Activated CD8-positive, alpha-beta memory T cell treated with anti-CD3 and anti-CD28 coated beads, Interleukin-2, amount 50 U/mL, for 4 hours (primary cell): ENCODE results near the gene SFTPB.

ENCODE experiments used
- DNase-seq: peaks from one replicate; pipeline ENCODE4 v3.0.0-alpha.2; 2020

Gene SFTPB

GRCh38 chr2:85702172-85702571 is 34.2 kb upstream of the SFTPB start:
- no peak for DNase-seq

GRCh38 chr2:85699325-85699724 is 31.3 kb upstream of the SFTPB start:
- DNase-seq, result no peak

- DNase-seq, result no peak
Measured at GRCh38 chr2:85698880-85699254, 30.9 kb upstream of the SFTPB start.

GRCh38 chr2:85698184-85698879 is 30.3 kb upstream of the SFTPB start:
- DNase-seq, result no peak

GRCh38 chr2:85697716-85698115 is 29.7 kb upstream of the SFTPB start:
- no peak for DNase-seq

- DNase-seq, result no peak
Measured at GRCh38 chr2:85697096-85697495, 29.1 kb upstream of the SFTPB start.

- no peak for DNase-seq
Measured at GRCh38 chr2:85695691-85696668, 28.0 kb upstream of the SFTPB start.

- no peak for DNase-seq
Measured at GRCh38 chr2:85695121-85695520, 27.1 kb upstream of the SFTPB start.

GRCh38 chr2:85694052-85695025 is 26.3 kb upstream of the SFTPB start, which contains the start of gene GNLY:
Gene GNLY (plus strand): TSS chr2:85694358. CDS start chr2:85694419, 61 bp downstream.
- no peak for DNase-seq

- no peak for DNase-seq
Measured at GRCh38 chr2:85692039-85692645, 24.1 kb upstream of the SFTPB start.

GRCh38 chr2:85690932-85691331 is 22.9 kb upstream of the SFTPB start:
- no peak for DNase-seq

- no peak for DNase-seq
Measured at GRCh38 chr2:85684806-85685205, 16.8 kb upstream of the SFTPB start.

GRCh38 chr2:85684380-85684779 is 16.4 kb upstream of the SFTPB start:
- DNase-seq, result no peak

- DNase-seq, result no peak
Measured at GRCh38 chr2:85682378-85682777, 14.4 kb upstream of the SFTPB start.

GRCh38 chr2:85681776-85682175 is 13.8 kb upstream of the SFTPB start:
- no peak for DNase-seq

GRCh38 chr2:85681372-85681763 is 13.4 kb upstream of the SFTPB start:
- no peak for DNase-seq

GRCh38 chr2:85680707-85681371 is 12.8 kb upstream of the SFTPB start:
- DNase-seq, result no peak

GRCh38 chr2:85678794-85679672 is 11.0 kb upstream of the SFTPB start:
- DNase-seq, result peak; percentile 76

GRCh38 chr2:85678377-85678776 is 10.4 kb upstream of the SFTPB start:
- no peak for DNase-seq

GRCh38 chr2:85675866-85676548 is 8.0 kb upstream of the SFTPB start:
- no peak for DNase-seq
